Measurements from ENCODE around the gene MYO7B.

Gene MYO7B

DNA sequence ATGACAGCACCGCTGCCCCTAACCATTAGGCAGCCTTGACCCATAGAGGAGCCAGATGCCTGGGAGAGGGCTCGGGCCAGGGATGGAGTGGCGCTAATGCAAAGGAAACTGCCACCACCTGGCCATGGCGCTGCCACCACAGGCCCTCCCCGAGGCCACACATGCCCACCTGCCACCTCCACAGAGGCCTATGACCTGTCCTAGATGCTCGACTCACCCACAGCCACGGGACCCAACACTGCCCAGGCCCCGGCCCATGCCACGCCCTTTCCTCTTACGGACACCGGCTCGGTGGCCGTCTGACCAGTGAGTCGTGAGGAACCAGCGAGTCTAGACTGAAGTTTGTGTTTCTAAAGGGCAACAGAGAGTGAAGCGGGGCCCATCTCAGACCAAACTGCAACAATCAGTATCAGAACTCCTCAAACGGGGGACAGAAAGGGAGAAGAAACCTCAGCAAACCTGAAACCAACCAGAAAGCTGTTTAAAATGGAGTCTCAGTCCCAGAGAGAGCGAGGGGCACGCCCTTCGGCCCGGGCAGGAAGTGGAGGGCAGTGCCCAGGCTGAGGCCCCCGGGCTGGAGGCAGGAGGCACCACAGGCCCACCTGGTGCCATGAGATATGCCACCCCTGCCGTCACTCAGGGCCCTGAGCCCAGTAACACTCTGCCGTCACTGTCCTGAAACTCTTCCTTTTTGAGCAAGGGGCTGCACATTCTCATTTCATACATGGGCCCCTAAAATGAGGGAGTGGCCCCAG lies 111.2 kb downstream of the MYO7B start:
- ChIA-PET POLR2A (no interaction called here), CTCF (interaction anchor here (5.2 kb wide), 1 partner anchor 56 kb away, joined by 90 read pairs; no protein-coding TSS in a partner anchor)
- DNase-seq (ENCODE audit: extremely low spot score), result no peak
- no peak for TF ChIP-seq CTCF (IDR thresholded peaks at IDR 0.05; ENCODE audit: control extremely low read depth, extremely low read depth, low read depth, missing control alignments)

DNA sequence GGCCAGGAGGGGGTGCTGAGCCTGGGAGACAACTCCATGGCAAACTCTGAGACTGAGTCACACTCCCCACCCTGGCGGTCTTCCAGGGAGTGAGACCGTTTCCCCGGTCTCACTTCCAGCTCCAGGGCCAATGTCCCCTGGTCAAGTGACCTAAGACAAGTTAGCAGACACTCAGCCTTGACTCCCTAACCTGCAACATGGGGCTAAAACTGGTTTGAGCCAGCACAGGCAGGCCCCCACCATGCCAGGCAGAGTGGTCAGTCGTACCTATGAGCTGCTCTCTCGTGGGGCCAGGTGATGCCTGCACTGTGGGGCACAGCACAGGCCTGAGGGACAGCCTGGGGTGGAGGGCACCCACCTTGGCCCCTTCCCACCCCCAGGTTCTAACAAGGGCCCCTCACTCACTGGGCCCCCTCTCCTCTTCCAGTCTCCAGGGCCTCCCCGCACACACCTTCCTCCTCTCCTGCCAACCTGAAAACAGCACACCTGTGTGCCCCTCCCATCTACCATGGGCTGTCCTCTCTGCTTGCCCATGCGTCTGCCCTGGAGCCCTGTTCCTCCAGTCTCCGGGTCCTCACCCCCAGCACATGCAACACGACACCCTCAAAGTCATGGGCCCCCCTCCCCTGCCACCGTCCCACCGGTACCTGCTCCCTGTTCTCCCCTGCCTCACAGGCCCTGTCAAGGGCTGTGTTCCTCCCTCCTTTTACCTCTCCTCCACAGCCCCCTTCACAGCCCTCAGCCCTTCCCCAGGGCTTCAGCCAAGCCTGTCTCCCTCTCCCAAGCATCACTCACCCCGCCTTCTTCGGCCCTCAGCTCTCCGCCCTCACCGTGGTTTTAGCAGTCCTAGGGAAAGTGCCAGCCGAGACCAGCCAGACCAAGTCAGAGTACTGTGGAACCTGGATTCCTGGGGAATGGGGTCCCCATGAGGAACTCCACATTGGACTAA lies 112.0 kb downstream of the MYO7B start:
- ChIA-PET POLR2A (no interaction called here), CTCF (interaction anchor here (1.4 to 5.2 kb wide), 3 partner anchors 20 to 57 kb away, joined by 3 to 90 read pairs (median 3); no protein-coding TSS in a partner anchor)
- TF ChIP-seq CTCF (IDR thresholded peaks at IDR 0.05; ENCODE audit: control extremely low read depth, extremely low read depth, low read depth, missing control alignments), result no peak
- DNase-seq (ENCODE audit: extremely low spot score), result no peak

DNA sequence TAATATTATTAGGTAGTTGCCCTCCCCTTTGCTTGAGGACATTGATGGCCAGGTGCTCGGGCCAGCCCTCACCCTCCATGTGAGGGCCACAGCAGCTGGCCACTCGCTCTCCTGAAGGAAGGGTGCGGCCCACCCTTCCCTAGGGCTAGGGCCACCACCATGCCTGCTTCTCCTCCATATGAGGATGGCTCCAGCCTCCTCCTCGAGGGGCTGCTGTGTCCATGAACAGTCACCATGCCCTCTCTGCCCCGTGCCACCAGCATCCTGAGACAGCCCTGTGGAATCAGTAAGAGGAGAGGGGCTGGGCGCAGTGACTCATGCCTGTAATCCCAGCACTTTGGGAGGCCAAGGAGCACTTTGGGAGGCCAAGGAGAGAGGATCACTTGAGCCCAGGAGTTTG lies 112.8 kb downstream of the MYO7B start:
- TF ChIP-seq CTCF (IDR thresholded peaks at IDR 0.05; ENCODE audit: control extremely low read depth, extremely low read depth, low read depth, missing control alignments), result no peak
- no peak for DNase-seq (ENCODE audit: extremely low spot score)
- ChIA-PET CTCF (interaction anchor here (1.4 to 5.2 kb wide), 3 partner anchors 19 to 57 kb away, joined by 3 to 90 read pairs (median 3); no protein-coding TSS in a partner anchor), POLR2A (no interaction called here)

DNA sequence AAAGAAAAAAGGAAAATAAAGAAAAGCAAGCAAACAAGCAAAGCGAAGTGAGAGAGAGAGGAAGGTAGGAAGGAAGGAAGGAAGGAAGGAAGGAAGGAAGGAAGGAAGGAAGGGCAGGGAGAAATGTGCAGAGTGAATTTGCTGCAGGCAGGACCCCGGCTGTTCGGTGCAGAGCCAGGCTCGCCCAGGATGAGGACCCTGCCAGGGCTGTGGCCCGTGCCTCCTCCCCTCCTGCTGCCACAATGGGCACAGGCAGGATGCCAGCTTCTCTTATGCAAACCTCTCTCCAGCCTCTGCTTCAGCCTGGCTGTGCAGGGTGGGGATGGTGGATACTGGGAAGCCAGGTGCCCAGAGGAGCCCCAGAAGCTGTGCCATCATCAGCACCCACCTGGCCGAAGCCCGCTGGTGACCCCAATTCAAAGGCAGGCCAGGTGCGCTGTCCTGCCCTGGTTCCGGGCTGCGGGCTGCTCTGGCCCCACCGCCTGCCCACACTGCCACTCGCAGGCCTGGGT lies 113.7 kb downstream of the MYO7B start:
- no peak for DNase-seq (ENCODE audit: extremely low spot score)
- TF ChIP-seq CTCF (IDR thresholded peaks at IDR 0.05; ENCODE audit: control extremely low read depth, extremely low read depth, low read depth, missing control alignments), result no peak
- ChIA-PET CTCF (interaction anchor here (1.0 to 5.2 kb wide), 17 partner anchors 10 to 484 kb away, joined by 3 to 90 read pairs (median 5); partner anchors contain the start of gene LIMS2), POLR2A (interaction anchor here (1.1 kb wide), 1 partner anchor 57 kb away, joined by 3 read pairs; no protein-coding TSS in a partner anchor)

GRCh38 chr2:127649684-127650040 lies 114.2 kb downstream of the MYO7B start:
- ChIA-PET POLR2A (interaction anchor here (1.1 kb wide), 1 partner anchor 58 kb away, joined by 3 read pairs; no protein-coding TSS in a partner anchor), CTCF (interaction anchor here (0.5 to 5.2 kb wide), 38 partner anchors 8 to 484 kb away, joined by 3 to 90 read pairs (median 4); partner anchors contain the start of gene LIMS2)
- DNase-seq (ENCODE audit: extremely low spot score), result peak; percentile 87
- TF ChIP-seq CTCF (IDR thresholded peaks at IDR 0.05; ENCODE audit: control extremely low read depth, extremely low read depth, low read depth, missing control alignments), result peak; percentile 69

Data from GM10248 (cell line).